K562 (cell line): ENCODE results near the gene RNF181. TPM values are rescaled to one million over a fixed set of nuclear protein-coding genes. Genes with fewer than 3 reads are reported as not detected.

Experiments used
- CCNT2 ChIP-seq: IDR thresholded peaks from 2 replicates; pipeline ENCODE4 v1.6.1; 2011; ENCODE audit warnings: borderline replicate concordance, low read depth, mild to moderate bottlenecking, moderate library complexity, mixed read lengths, low read length; ENCODE audit not compliant: insufficient read length; ENCODE audit errors: extremely low read depth
- KAT7 ChIP-seq: sonication (generic); formaldehyde crosslinking; IDR thresholded peaks from 2 replicates; pipeline ENCODE4 v1.8.0; 2022; ENCODE audit warnings: missing genetic modification reagents, mild to moderate bottlenecking, borderline replicate concordance
- MYC ChIP-seq, 2 experiments: fragments of 250-450 bp in 1 of 2; sonication (Bioruptor Pico) in 1 of 2; IDR thresholded peaks; 2 replicates each; pipeline versions ENCODE4 v1.5.1 to v1.6.1; 2012 to 2021; ENCODE audit warnings: low read depth in 2 of 2, borderline replicate concordance in 1 of 2, improper control_type of control experiment in 1 of 2, low read length in 1 of 2, mild to moderate bottlenecking in 1 of 2, moderate library complexity in 1 of 2
- RBBP5 ChIP-seq: fragments of 200-600 bp; sonication (generic); IDR thresholded peaks from 2 replicates; pipeline ENCODE4 v1.6.1; 2012; ENCODE audit warnings: borderline replicate concordance, mild to moderate bottlenecking, low read length, control low read depth, inconsistent platforms; ENCODE audit not compliant: insufficient read depth, poor library complexity, severe bottlenecking
- RBM14 ChIP-seq: fragments of 200-400 bp; formaldehyde crosslinking; IDR thresholded peaks from 2 replicates; pipeline ENCODE4 v1.6.1; 2018; ENCODE audit warnings: low read depth, mild to moderate bottlenecking, low read length, moderate library complexity, borderline replicate concordance; ENCODE audit not compliant: insufficient read depth
- RBM15 ChIP-seq: fragments of 200-400 bp; formaldehyde crosslinking; IDR thresholded peaks from 2 replicates; pipeline ENCODE4 v1.6.1; 2018; ENCODE audit warnings: mild to moderate bottlenecking, low read length, moderate library complexity; ENCODE audit not compliant: insufficient read depth
- RBM39 ChIP-seq: fragments of 200-400 bp; formaldehyde crosslinking; optimal IDR thresholded peaks from 2 replicates; pipeline ENCODE3; 2018; ENCODE audit warnings: low read depth, low read length
- SETDB1 ChIP-seq: IDR thresholded peaks from one replicate; pipeline ENCODE4 v1.6.1; 2012; ENCODE audit warnings: low read length, control low read depth, inconsistent platforms
- SMARCA5 ChIP-seq: fragments of 450-650 bp; IDR thresholded peaks from 2 replicates; pipeline ENCODE4 v1.6.1; 2016
- ZBTB7A ChIP-seq: IDR thresholded peaks from 2 replicates; pipeline ENCODE4 v1.6.1; 2011; ENCODE audit warnings: low read depth, mild to moderate bottlenecking, low read length, moderate library complexity, borderline replicate concordance; ENCODE audit not compliant: control insufficient read depth
- ZC3H8 ChIP-seq: fragments of 450-650 bp; IDR thresholded peaks from 2 replicates; pipeline ENCODE4 v1.6.1; 2017
- ZNF3 ChIP-seq: fragments of 250-450 bp; sonication (Bioruptor Pico); IDR thresholded peaks from 2 replicates; pipeline ENCODE4 v1.5.0; 2021; ENCODE audit warnings: mild to moderate bottlenecking, moderate library complexity
- polyA plus RNA-seq, 8 experiments: library from polyadenylated mRNA; depleted of rRNA in 4 of 8; stranded (reverse) in 5 of 8; unstranded in 3 of 8; fragments of >200 nt; fragmentation: Nextera tagmentation in 2 of 8; fragmentation: Illumina TruSeq in 1 of 8; extraction: Ambion mirVana in 2 of 8; extraction: Trizol in 1 of 8; gene quantifications; 2 replicates each; pipeline versions ENCODE4 v1.2.1 to v1.2.3, GENCODE V29; 2011 to 2014; ENCODE audit warnings: inconsistent platforms in 1 of 8, missing spikeins in 1 of 8
- total RNA-seq, 7 experiments: library from RNA; depleted of rRNA in 6 of 7; stranded (reverse); fragments of >200 nt in 6 of 7; fragmentation: Illumina TruSeq in 2 of 7; extraction: Trizol in 2 of 7; gene quantifications; 2 replicates each; pipeline versions ENCODE4 v1.2.1 to v1.2.3, GENCODE V29; 2011 to 2021; ENCODE audit warnings: low replicate concordance in 1 of 7
- TF ChIP-seq, protein P1 (sequence below), 2 experiments: IDR thresholded peaks; 2 replicates each; pipeline ENCODE4 v1.6.1; 2011; ENCODE audit warnings: borderline replicate concordance in 1 of 2, control low read depth in 1 of 2, low read depth in 1 of 2, low read length in 1 of 2, mild to moderate bottlenecking in 1 of 2, mixed read lengths in 1 of 2, moderate library complexity in 1 of 2; ENCODE audit not compliant: insufficient read depth in 1 of 2, insufficient read length in 1 of 2, poor library complexity in 1 of 2, severe bottlenecking in 1 of 2; ENCODE audit errors: extremely low read depth in 1 of 2
- TF ChIP-seq, protein P2 (sequence below): fragments of 450-650 bp; IDR thresholded peaks from 2 replicates; pipeline ENCODE4 v1.6.1; 2017; ENCODE audit warnings: antibody characterized with exemption, mild to moderate bottlenecking
- TF ChIP-seq, protein P3 (sequence below): fragments of 450-650 bp; IDR thresholded peaks from 2 replicates; pipeline ENCODE4 v1.6.1; 2016; ENCODE audit warnings: antibody characterized with exemption

Gene RNF181
- total and polyA plus RNA-seq, 9 of the 15 experiments (the other 6 are each of a cell fraction or from before 2014, with no cell fraction given), result 139 to 492 (median 253) TPM

DNA sequence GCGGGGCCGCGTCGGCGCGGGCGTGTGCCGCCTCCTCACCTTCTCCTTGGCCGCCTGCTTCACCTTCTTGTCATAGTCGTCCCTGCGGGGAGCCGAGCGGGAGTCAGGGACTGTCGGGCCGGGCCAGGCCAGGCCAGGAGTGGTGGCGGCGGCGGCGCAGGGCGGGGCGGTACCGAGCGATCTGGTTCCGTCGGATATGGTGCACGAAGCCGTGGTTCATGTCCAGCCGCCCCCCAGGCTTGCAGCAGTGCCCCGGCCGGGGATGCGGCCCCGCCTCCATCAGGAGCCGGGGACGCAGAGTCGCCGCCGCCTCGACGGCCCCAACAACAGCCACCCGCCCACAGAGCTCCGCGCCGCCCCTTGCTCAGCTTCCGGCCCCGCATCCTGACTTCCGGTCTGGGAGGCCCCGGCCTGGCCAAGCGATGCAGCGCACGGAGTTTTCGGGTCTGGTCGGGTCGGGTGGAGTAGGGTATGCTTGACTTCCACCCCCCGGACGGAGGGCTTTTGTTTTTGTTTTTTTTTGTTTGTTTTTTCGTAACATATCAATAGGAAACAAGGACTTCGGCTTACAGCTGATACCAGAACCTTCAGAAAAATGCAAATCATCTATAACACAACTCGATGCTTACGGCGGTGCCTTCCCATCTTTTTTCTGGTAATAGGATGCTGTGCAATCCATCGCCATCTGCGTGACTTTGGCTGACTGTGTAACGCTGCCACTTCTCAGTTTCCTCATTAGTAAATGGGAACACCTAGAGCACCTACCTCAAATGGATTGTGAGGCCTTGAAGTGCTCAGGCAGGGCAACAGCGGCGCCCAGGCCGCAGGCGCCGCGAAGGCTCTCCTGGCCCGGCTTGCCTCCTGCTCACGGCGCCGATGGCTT is 16.4 kb downstream of the RNF181 start, which contains the start of gene C2orf68 (continued):
- TF ChIP-seq SETDB1 (no peak), ZNF3 (CRISPR knock-in tag) (no peak), SMARCA5 (no peak), CCNT2 (no peak), ZC3H8 (no peak), ZBTB7A (peak; percentile 89), RBM39 (no peak), KAT7 (CRISPR knock-in tag) (no peak), RBBP5 (peak; percentile 92), RBM14 (no peak), MYC (IDR thresholded peaks at IDR 0.05; ENCODE audit: low read depth, low read length) (peak; percentile 86), MYC (CRISPR knock-in tag; IDR thresholded peaks at IDR 0.05; ENCODE audit: borderline replicate concordance, low read depth) (peak; percentile 28; the same call in 1 of the 2 replicates), RBM15 (no peak)
- TF ChIP-seq, protein P1, sequence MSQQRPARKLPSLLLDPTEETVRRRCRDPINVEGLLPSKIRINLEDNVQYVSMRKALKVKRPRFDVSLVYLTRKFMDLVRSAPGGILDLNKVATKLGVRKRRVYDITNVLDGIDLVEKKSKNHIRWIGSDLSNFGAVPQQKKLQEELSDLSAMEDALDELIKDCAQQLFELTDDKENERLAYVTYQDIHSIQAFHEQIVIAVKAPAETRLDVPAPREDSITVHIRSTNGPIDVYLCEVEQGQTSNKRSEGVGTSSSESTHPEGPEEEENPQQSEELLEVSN (IDR thresholded peaks at IDR 0.05; ENCODE audit: borderline replicate concordance in 1 of 2, extremely low read depth in 1 of 2, insufficient read depth in 1 of 2, insufficient read length in 1 of 2, low read depth in 1 of 2, low read length in 1 of 2, poor library complexity in 1 of 2, severe bottlenecking in 1 of 2), result peak; percentile 89 to 91
- TF ChIP-seq, protein P2, sequence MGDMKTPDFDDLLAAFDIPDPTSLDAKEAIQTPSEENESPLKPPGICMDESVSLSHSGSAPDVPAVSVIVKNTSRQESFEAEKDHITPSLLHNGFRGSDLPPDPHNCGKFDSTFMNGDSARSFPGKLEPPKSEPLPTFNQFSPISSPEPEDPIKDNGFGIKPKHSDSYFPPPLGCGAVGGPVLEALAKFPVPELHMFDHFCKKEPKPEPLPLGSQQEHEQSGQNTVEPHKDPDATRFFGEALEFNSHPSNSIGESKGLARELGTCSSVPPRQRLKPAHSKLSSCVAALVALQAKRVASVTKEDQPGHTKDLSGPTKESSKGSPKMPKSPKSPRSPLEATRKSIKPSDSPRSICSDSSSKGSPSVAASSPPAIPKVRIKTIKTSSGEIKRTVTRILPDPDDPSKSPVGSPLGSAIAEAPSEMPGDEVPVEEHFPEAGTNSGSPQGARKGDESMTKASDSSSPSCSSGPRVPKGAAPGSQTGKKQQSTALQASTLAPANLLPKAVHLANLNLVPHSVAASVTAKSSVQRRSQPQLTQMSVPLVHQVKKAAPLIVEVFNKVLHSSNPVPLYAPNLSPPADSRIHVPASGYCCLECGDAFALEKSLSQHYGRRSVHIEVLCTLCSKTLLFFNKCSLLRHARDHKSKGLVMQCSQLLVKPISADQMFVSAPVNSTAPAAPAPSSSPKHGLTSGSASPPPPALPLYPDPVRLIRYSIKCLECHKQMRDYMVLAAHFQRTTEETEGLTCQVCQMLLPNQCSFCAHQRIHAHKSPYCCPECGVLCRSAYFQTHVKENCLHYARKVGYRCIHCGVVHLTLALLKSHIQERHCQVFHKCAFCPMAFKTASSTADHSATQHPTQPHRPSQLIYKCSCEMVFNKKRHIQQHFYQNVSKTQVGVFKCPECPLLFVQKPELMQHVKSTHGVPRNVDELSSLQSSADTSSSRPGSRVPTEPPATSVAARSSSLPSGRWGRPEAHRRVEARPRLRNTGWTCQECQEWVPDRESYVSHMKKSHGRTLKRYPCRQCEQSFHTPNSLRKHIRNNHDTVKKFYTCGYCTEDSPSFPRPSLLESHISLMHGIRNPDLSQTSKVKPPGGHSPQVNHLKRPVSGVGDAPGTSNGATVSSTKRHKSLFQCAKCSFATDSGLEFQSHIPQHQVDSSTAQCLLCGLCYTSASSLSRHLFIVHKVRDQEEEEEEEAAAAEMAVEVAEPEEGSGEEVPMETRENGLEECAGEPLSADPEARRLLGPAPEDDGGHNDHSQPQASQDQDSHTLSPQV, result peak; percentile 83
- TF ChIP-seq, protein P3, sequence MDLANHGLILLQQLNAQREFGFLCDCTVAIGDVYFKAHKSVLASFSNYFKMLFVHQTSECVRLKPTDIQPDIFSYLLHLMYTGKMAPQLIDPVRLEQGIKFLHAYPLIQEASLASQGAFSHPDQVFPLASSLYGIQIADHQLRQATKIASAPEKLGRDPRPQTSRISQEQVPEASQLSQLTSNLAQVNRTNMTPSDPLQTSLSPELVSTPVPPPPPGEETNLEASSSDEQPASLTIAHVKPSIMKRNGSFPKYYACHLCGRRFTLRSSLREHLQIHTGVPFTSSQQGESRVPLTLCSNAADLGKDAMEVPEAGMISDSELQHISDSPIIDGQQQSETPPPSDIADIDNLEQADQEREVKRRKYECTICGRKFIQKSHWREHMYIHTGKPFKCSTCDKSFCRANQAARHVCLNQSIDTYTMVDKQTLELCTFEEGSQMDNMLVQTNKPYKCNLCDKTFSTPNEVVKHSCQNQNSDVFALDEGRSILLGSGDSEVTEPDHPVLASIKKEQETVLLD, result no peak
